ENCODE measurements around the gene KNTC1.
"Not testable (repeated sequence)": the region's sequence is repeated elsewhere in the genome, so short reads cannot be mapped to it uniquely, and the experiment has no call there.

The KNTC1 gene

GRCh38 chr12:122646517-122647217 is 119.6 kb downstream of the KNTC1 start:
- no peak for DNase-seq (ENCODE audit: low spot score)

GRCh38 chr12:122651520-122652224 is 124.6 kb downstream of the KNTC1 start:
- DNase-seq (ENCODE audit: low spot score): no peak

GRCh38 chr12:122653291-122653690 is 126.2 kb downstream of the KNTC1 start:
- not testable (repeated sequence) for DNase-seq (ENCODE audit: low spot score)

- DNase-seq (ENCODE audit: low spot score): no peak
Observed at GRCh38 chr12:122656298-122656697, 129.2 kb downstream of the KNTC1 start.

DNA sequence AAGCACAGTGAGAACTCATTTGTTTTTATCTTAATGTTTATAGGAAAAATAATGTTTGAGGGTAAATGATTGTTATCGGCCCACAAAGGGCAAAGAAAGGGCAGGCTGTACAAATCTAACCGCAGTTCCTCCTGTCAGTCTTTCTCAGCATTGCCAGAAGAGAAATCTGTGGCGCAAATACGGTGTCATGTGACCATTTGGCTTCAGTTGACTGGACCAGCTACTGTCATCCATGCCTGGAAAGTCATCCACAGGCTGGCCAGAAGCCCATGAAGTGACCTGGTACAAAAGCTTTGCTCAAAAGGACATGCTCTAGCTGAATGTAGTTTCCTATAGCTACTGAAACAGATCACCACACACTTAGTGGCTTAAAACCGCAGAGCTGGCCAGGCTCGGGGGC is 132.5 kb downstream of the KNTC1 start:
- no peak for DNase-seq (ENCODE audit: low spot score)

- DNase-seq (ENCODE audit: low spot score): no peak
Observed at GRCh38 chr12:122661246-122661645, 134.2 kb downstream of the KNTC1 start.

DNA sequence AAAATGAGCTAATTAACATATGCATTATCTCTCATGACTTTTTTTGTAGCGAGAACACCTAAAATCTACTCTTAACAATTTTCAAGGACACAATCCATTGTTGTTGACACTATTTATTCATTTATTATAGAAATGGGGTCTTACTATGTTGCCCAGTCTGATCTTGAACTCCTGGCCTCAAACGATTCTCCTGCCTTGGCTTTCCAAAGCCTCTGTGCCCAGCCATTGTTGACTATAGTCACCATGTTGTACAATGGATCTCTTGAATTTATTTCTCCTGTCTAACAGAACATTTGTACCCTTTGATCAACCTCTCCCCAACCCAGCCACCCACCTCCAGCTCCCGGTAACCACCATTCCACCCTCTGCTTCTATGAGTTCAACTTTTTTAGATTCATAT is 134.9 kb downstream of the KNTC1 start:
- DNase-seq (ENCODE audit: low spot score): no peak

GRCh38 chr12:122665349-122665748 is 138.3 kb downstream of the KNTC1 start:
- no peak for DNase-seq (ENCODE audit: low spot score)

DNA sequence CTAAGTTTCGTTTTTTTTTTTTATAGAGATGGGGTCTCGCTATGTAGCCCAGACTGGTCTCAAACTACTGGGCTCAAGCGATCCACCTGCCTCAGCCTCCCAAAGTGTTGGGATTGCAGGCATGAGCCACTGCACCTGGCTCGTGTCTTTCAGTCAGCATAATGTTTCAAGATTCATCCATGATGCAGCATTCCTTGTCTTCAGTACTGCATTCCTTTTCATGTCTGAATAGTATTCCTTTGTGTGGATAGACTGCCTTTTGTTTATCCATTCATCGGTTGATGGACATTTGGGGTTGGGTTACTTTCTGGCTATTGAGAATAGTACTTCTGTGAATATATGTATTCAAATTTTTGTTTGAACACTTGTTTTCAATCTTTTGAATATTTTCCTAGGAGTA is 138.7 kb downstream of the KNTC1 start:
- no peak for DNase-seq (ENCODE audit: low spot score)

DNA sequence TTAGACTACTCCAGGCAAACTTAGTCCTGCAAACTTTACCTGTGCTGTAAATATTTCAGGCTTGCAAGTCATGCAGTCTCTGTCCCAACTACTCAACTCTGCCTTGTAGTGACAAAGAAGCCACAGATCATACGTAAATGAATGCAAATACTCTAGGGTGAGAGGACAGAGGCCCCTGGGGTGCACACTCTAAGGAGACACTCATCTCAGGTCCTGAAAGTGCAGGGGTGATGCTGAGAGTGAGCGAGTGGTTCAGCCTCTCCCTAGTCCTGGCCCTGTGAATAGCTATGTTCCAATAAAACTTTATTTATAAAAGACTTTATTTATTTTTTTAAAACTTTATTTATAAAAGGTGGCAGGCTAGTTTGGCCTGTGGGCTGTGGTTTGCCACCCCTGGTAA is 141.2 kb downstream of the KNTC1 start:
- no peak for DNase-seq (ENCODE audit: low spot score)

GRCh38 chr12:122669397-122670070 is 142.5 kb downstream of the KNTC1 start:
- no peak for DNase-seq (ENCODE audit: low spot score)

DNA sequence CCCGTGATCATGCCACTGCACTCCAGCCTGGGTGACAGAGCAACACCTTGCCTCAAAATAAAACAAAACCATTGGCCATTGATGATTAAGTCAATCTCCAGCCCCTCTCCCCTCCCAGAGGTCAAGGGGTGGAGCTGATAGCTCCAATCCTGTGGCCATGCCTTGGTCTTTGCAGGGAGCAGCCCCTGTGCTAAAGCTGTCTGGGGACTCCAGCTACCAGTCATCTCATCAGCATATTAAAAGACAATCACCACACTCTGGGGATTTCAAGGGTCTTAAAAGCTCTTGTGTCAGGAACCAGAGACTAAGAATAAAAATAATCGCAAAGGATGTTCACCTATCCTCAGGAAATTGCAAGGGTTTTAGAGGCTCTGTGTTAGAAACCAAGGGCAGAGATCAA is 145.5 kb downstream of the KNTC1 start:
- DNase-seq (ENCODE audit: low spot score): no peak

All from putamen (tissue), 1 donor.